GM04504 (cell line): ENCODE results near the gene FOSL1.
"Not testable (repeated sequence)": the region's sequence is repeated elsewhere in the genome, so short reads cannot be mapped to it uniquely, and the experiment has no call there.

Experiments
- DNase-seq: peaks from one replicate; pipeline ENCODE4 v3.0.0-alpha.2; 2012; ENCODE audit warnings: low read depth

Gene FOSL1

DNA sequence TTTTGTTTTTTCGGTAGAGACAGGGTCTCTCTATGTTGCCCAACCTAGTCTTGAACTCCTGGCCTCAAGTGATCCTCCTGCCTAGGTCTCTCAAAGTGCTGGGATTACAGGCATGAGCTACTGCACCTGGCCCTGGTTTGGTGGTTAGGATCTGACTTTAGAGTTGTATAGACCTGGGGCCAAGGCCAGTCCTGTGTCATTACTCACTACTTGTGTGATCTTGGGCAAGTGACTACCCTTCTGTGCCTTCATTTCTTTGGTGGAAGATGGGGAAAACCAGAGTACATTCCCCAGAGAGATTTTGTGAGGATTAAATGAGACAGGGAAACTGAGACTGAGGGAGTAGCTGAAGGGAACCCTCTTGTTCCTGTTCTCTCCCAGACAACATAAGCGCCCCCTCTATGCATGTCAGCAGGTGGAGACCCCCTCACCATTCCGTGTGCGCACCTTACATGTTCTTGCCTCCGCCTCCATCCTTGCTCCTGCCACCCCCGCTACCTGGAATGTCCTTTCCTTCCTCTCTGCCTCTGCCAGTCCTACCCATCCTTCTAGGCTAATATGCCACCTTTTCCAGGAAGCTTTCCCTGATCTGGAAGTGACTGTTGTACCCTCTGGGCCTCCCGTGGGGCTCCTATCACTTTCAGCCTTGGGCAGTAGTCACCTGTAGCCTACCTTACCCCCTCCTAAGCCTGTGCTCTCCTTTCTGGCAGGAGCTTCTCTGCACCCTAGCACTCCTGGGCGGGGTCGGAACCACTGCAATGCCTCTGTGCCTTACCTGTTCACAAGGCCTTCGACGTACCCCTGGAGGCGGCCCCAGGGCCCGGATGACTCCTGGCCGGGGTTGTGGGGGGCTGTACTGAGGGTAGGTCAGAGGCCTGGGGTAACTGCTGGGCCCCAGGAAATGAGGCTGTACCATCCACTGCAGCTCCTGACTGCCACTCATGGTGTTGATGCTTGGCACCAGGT is 3.9 kb downstream of the FOSL1 start:
- no peak for DNase-seq

DNA sequence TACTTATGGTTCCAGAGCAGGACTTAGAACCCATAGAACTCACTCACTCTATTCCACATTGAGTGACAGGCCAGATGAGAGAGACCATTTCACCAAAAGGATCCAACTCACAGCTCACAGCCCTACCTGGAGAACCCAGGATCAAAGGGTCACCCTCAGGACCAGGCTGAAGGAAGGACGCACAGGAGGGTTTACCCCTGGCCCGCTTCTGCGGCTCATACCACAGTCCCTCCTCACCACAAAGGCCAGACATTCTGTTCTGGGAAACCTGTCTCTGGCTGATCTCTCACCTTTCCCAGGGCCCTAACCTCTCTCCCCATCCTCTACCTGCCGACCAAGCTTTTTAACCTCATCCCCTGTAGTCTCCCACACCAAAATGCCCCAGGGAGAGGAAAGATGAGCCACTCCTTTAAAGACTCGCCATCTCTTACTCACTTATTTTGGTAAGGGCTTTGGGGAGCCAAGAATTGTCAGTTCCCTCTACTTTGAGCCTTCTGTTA is 4.7 kb downstream of the FOSL1 start:
- no peak for DNase-seq

DNA sequence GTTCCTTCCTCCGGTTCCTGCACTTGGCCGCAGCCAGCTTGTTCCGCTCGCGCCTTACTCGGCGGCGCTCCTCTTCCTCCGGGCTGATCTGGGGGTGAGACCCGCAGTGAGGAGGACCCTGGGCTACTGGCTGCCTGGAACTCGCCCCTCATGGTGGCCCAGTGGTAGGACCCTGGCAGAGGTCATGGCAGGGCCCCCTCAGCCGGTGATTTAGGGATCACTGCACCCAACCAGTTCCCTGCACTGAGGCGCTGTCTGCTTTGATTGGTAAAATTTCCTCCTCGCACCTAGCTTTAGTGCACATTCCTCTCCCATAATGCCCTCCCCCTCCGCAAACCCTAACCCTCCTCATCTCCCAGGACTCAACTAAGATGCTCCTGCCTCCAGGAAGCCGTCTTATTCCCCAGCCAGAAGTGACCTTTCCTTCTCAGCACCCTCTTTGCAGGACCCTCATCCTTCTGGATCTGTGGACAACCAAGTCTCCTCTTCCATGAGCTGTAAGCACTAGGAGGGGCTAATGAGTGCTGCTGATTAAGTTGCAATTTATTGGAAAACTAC is 6.1 kb downstream of the FOSL1 start:
- no peak for DNase-seq

DNA sequence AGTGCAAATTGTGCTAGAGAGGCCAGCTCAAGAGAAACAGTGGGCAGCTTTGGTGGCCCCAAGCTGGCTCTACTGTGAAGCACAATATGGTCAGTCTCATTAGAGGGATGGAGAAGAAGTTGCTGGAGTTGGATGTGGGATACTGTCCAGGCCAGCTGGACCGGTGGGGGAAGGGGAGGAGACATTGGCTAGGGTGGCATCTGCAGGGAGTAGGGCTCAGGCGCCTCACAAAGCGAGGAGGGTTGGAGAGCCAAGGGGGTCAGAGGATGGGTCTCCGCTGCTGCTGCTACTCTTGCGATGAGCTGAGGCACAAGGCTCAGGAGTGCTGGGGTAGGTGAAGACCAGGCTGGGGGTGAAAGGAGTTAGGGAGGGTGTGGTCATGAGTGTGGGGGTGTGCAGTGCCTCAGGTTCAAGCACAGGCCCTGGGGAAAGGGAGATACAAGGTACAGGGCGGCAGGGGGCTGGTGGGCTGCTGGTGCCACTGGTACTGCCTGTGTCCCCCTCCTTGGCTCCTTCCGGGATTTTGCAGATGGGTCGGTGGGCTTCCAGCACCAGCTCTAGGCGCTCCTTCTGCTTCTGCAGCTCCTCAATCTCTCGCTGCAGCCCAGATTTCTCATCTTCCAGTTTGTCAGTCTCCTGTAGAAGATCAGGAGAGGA is 7.4 kb downstream of the FOSL1 start:
- no peak for DNase-seq

DNA sequence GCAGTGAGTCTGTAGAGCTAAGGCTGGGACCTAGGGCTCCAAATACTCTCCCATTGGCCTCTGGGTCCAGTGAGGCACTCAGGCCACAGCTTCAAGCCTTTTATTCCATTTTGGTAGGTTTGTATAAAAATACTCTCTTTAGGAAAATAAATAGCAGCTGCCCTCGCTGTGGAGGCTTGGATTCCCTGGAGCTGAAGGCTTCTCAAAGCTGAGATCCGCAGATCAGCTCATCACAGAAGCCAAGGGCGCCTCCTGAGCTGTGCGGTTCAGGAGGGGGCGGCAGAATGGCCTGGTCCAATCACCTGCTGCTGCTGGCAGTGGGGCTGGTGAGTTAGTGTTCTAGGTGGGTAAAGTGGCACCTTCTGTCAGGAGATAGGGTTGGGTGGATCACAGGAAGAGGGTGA is 8.0 kb downstream of the FOSL1 start:
- DNase-seq = not testable (repeated sequence)

DNA sequence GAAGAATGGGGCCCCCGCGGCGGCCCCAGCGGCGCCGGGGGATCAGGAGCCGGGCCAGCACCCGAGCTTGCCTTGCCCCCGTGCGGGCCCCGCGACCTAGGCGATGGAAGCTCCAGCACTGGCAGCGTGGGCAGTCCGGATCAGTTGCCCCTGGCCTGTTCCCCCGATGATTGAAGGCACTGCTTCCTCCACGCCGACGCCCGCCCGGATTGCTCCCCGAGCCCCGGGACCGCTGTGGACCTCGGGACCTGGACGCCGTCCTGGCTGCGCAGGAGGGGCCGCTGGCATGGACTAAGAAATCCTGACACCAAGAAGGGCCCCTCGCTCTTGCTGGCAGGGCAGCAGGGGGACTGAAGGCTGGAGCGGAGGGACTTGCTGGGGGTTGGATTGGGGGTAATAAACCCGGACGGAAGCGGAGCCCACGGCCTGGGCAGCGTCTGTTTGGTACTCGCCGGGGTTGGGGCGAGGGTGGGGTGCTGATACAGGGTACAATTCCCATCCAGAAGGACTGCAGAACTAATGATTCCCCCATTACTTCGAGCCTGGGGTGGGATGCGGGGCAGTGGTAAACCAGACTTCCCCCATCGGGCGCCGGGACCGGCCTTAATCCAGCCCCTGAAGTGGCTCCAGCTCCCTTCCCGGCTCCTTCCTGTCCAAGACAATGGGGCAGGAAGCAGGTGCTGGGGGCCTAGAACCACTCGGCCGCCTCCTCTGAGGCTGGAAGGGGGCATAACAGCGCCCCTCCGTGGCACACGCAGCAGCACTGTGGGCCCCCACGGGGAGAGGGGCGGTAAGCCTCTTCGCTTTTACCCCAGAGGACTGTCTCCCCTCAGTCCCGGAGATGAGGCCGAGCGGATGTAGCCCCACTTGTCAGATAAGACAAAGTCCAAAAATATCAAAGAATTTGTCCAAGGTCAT is 8.7 kb downstream of the FOSL1 start:
- no peak for DNase-seq

DNA sequence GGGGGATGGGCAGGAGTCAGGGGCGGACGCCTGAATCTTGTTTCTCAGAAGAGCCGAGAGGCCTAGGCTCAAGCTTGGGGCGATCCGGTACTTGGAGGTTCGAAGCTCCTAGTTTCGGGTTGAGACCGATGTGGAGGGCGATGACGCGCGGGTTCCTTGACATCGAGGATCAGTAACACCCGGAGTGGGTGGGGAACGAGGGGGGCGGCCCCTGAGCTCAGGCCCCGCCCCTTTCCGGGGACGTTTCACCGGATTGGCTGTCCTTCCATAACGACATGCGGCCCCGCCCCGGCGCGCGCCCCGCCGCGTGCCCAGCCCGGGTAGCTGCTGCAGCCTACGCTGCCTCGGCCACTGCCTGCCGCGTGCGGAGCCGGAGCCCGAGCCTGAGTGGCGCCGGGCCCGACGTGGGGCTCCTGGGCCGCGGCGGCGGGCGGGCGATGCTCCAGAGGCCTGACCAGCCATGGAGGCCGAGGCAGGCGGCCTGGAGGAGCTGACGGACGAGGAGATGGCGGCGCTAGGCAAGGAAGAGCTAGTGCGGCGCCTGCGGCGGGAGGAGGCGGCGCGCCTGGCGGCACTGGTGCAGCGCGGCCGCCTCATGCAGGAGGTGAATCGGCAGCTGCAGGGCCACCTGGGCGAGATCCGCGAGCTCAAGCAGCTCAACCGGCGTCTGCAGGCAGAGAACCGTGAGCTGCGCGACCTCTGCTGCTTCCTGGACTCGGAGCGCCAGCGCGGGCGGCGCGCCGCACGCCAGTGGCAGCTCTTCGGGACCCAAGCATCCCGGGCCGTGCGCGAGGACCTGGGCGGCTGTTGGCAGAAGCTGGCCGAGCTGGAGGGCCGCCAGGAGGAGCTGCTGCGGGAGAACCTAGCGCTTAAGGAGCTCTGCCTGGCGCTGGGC is 9.6 kb downstream of the FOSL1 start, which contains the start of gene CCDC85B:
CCDC85B (plus strand) TSS at position 350 of the 895 bp plus-strand sequence; CDS start at position 461, 111 bp downstream.
- peak; percentile 93 for DNase-seq

DNA sequence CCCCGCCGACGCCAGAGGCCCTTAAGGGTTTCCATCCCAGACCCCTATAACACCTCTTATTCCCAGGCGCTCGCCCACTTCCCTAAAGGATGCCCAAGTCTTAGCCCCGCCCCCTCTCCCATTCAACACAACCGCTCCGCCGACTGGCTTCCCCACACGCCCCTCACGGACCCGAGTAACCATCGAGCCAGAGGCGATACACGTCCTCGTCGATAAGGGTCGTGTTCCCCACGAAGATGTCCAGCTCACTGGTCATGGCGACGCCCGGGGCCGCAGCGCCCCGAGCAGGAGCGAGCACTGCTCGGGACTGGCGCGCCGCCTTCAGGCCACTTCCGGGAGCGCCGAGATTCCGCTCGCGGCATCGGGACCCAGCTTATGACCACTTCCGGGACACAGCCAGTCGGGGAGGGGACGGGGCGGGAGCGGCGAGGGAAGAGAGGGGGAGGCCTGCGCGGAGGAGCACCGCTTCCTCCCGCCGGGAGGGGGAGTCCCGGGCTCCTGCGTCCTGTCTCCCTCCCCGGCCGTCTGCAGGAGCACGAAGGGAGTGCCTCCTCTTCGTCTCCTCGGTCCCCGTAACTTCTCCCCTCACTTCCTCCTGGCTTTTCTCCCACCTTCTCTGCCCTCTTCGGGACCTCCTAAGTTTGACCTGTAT is 11.9 kb downstream of the FOSL1 start, which contains the start of gene FIBP:
FIBP (minus strand) TSS at position 309 of the 652 bp plus-strand sequence; CDS start at position 256, 53 bp downstream.
- DNase-seq = peak; percentile 95

DNA sequence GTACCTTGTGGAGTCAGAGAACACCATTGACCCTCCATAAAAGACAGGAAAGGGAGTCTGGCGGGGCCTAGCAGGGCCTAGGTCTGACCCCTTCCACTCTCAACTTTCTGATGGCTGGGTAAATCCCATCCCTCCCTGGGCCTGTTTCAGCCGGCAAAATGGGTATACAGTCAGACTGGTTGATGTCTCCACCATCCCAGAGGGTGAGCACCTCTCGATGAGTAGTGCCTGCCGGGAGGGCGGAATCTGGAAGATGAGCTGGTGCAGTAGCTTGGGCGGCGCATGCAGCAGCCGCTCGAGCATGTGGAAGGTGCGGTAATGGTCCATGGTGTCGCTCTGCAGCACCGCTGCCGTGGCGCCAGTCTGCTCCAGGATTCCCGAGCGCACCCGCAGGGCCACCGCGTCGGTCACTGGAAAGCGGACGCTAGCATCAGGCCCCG is 12.4 kb downstream of the FOSL1 start:
- no peak for DNase-seq

DNA sequence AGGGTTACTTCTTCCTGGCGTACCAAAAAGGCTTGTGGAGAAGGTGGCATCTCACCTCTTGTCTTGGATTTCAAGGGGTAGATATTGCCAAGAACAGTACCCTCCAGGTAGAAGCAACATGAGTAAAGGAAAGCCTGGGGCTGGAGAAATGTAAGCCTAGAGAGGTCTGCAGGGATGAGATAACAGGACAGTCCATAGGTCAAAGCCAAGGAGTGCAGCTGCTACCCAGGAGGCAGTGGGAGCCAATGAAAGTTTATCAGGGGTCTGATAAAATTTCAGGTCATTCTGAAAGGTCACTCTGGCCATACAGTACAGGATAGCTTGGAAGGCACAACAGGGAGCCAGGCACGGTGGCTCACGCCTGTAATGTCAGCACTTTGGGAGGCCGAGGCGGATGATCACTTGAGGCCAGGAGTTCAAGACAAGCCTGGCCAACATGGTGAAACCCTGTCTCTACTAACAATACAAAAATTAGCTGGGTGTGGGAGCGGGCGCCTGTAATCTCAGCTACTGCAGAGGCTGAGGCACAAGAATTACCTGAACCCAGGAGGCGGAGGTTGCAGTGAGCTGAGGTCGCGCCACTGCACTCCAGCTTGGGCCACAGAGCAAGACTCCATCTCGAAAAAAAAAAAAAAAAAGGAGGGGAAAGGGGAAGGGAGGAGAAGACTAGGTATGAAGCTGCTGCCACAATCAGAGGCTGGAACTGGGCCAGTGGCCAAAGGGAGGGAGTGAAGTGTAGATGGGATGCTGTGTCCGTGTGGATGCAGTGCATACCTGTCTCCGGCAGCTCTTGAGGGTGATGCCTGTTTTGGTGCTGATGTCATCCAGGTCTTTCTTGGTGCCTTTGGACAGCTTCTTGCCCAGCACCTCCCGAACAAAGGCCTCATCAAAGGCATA is 13.1 kb downstream of the FOSL1 start:
- no peak for DNase-seq

DNA sequence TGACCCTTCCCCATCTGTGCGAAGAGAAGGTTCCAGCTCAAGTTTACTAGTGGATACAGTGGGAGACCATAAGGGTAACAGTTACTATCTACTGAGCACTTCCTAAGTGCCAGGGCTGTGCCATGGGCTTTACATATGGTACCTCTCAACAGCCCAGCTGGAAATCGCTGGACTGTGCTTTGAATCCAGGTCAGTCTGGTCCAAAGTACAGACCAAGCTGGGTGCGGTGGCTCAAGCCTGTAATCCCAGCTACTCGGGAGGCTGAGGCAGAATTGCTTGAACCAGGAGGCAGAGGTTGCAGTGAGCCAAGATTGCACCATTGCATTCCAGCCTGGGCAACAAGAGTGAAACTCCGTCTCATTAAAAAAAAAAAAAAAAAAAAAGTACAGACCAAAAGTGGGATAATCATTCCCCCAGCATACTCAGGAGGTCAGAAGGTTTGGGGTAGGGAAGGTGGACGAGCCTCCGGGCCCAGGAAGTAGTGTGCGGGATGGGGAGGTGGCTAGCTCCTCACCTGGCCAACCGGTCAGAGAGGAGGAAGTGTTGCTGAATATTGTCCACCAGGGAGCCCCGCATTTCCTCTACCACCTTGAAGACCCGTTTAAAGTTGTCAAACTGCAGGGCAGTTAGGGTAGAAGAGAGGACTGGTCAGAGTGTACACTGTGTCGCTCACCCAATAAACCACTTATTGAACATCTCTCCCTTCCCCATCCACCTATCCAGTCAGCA is 14.2 kb downstream of the FOSL1 start:
- DNase-seq = no peak

DNA sequence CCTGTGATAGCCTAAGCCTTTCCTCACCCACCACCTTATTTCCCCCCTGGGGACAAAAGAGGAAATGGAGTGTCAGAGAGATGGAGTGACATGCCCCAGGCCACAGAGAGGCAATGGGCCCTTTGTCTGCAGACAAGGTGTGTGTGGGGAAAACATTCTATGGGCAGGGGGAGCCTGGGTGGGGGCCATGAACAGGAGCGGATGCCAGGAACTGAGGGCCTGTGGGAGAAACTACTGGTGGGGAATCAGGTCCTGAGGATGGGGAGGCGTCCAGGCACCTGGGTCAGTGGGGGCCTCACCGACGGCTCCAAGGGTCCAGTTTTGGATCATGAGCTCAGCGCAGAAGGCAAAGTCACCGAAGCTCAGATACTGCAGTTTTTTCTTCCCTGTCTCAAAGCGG is 15.0 kb downstream of the FOSL1 start:
- no peak for DNase-seq

DNA sequence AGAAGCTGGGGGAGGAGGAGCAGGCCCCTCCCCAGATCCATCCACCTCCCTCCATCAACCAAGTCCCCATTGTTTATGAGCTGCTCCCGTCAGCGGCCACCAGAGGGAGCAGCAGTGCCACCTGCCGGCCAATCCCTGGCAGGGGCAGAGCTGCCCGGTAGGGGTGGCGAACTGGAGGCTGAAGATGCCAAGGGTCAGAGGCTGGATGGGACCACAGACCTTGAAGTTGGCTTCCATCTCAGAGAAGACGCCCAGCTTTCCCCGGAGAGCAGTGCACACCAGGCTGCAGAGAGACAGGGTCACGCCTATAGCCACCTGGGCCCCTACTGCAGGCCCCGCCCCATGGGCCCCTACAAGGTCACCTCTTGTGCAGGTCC is 15.5 kb downstream of the FOSL1 start:
- no peak for DNase-seq

DNA sequence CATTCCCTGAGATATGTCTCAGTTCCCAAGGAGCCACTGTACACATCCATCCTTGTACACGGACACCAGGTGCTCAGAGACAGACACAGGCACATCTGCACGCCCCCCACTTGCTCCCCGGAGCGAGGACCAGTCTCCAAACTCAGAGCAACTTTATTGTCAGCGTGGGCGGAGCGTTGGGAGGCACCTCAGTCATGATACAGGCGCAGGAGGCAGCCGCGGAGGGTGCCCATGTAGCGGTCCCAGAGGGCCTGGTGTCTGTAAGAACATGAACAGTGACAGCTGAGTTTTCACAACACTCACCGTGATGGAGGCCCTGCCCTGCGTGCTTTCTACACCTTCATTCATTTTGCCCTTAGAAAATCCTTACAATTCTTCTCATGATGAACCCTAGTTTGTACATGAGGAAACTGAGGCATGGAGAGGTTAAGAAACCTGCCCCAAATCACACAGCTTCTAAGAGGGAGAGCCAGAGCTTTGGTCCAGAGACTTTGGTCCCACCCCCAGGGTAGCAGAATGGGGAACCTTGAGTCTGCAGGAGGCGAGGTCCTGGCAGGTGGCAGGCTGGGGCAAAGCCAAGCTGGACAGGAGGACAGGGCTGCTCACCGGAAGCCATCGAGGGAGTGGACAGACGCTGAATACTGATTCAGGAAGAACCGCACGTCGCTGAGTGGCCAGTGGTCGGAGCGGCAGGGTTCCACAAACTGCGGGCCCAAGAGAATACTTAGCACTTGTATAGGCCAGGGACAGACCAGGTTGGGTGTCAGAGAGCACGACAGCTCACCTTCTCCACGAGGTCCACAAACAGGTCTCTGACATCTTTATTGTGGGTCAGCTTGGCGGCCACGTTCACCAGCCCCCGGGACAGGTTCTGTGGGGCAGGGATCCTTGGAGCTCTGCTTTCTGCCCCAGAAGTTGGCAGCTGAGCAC is 16.1 kb downstream of the FOSL1 start:
- DNase-seq = no peak

DNA sequence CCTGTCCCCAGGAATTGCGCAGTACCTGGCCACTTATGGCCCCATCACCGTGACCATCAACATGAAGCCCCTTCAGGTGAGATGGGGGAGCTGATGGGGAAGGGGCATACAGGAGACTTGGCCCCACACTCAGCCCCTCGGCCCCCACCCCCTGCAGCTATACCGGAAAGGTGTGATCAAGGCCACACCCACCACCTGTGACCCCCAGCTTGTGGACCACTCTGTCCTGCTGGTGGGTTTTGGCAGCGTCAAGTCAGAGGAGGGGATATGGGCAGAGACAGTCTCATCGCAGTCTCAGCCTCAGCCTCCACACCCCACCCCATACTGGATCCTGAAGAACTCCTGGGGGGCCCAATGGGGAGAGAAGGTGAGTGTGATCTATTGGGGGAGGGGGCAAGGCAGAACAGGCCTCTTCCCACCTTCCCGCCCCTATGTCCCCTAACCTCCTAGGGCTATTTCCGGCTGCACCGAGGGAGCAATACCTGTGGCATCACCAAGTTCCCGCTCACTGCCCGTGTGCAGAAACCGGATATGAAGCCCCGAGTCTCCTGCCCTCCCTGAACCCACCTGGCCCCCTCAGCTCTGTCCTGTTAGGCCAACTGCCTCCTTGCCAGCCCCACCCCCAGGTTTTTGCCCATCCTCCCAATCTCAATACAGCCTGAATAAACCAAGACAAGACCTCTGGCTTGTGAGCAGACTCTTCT is 17.0 kb downstream of the FOSL1 start:
- DNase-seq = no peak
